SH-SY5Y (cell line): Measurements from ENCODE around the gene ZC2HC1B.

Source experiments
- GATA2 ChIP-seq: IDR thresholded peaks from 2 replicates; pipeline ENCODE4 v1.6.1; 2011; ENCODE audit warnings: mild to moderate bottlenecking, low read depth, low read length
- GATA3 ChIP-seq: IDR thresholded peaks from 2 replicates; pipeline ENCODE4 v1.6.1; 2011; ENCODE audit warnings: low read depth, mild to moderate bottlenecking, low read length, moderate library complexity

DNA sequence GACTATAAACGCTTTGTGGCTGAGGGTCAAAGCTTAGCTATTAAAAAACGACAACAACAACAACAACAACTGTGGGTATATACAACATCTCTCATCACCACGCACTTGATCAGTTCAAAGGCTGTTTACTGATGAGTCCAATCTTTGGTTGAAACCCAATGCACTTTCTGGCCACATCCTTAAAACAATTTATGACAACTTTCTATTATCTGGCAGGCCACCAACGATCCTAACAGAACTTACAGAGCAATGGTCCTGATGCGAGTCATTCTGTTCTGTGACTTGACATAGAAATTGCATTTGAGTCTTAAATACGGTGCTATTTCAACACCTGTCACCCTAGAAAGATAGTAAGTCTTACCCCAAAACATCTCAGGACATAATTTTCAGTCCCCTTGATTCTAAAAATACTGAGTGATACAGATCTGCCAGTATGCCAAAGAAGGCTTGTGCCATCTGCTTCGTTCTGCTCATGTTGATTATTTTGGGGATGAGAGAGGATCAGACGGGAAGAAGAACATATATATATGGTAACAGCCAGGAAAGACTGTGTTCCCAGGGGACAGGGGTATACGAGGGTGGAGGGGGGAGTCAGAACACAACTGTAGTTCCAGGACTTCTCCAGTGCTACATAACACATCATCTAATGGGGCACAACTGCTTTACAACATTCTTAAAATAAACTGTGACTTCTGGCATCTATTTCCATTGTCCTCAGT, 87.9 kb downstream of the ZC2HC1B start:
- TF ChIP-seq GATA2 (no peak), GATA3 (no peak)
